GM21390 (cell line): ENCODE data around the gene ELL3.
"Not testable (repeated sequence)": the region's sequence is repeated elsewhere in the genome, so short reads cannot be mapped to it uniquely, and the experiment has no call there.

Experiments
- ATAC-seq: cut with Tn5 transposase; IDR thresholded peaks from one replicate; pipeline ENCODE4 v1.9.1; 2021; ENCODE audit not compliant: unreplicated experiment

Gene ELL3

DNA sequence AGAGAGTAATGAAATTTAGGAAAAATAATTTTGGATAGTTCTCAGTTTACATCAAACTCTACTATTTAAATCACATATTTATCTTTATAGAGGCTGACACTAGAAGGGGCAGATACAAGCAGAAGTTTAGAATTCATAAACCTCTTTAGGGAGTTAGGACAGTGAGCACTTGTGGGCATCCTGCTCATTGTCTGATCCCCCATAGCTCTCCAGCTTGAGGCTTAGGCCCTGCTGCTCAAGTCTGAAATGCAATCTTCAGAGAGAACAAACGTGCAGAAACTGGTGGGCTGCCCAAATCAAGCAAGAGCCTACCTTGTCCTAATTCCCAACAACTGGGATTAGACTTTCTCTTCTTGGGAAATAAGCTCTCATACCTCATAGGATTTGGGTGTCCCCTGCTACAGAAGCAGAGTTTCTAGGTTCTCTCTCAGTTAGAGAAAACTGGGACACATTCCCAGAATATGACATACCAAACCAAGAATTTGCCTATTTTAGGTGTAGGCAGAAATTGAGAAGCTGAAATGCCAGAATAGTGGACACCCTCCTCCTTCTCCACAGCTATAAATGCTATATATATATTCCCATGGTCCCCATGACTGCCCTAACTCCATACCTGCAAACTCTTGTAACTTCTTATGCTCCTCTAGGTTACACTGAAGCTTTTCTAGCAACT, 48.6 kb downstream of the ELL3 start:
- ATAC-seq: not testable (repeated sequence)

DNA sequence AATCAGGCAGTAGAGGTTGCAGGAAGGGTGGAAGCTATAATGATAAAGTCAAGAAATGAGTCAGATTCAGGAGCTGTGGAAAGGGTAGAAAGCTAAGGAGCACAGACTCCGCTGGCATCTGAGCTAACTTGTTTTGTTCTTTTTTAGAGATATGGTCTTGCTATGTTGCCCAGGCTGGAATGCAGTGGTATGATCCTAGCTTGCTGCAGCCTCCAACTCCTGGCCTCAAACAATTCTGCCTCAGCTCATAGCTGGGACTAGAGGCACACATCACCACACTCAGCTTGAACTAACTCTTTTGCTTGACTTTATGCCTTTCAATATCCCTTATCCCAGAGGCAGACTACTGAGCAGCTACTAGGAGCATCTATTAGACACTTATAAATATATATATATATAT, 50.5 kb downstream of the ELL3 start:
- ATAC-seq: not testable (repeated sequence)

DNA sequence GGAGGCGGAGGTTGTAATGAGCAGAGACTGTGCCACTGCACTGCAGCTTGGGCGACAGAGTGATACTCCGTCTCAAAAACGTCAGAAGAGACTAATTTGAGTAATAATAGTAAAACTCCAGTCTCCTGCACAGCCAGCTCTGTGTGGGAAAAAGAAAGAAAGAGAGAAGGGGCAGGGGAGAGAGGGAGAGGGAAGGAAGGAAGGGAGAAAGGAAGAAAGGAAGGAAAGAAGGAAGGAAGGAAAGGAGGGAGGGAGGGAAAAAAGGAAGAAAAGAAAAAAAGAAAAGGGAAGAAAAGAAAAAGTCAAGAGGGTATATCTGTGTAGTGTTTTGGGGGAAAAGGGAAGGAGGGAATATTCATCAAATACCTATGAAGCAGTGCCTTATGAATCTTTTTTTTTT, 53.6 kb downstream of the ELL3 start:
- ATAC-seq: no peak
